Astrocyte of the cerebellum (primary cell): ENCODE measurements around the gene NAA38.

Experiments
- DNase-seq: peaks from one replicate; pipeline ENCODE4 v3.0.0-alpha.2; 2011; ENCODE audit warnings: low read depth
- H3K4me3 ChIP-seq: 2 replicates; pipeline ENCODE4 v1.5.1; 2011; ENCODE audit warnings: mild to moderate bottlenecking, low read depth, low read length, moderate library complexity
- in situ Hi-C: cut with HindIII; loops from 2 replicates; pipeline ENCODE4 v1.10.0; 2017; ENCODE audit warnings: low sequenced_read_pairs
- TF ChIP-seq, protein P1 (sequence below): IDR thresholded peaks from 2 replicates; pipeline ENCODE4 v1.5.1; 2012; ENCODE audit warnings: low read length, low read depth, moderate library complexity, mild to moderate bottlenecking; ENCODE audit errors: missing control alignments

The NAA38 gene

GRCh38 chr17:7833011-7833794 is 24.2 kb downstream of the NAA38 start:
- in situ Hi-C loops = no loop called here
- no peak for DNase-seq
- H3K4me3 ChIP-seq = peak overlapping the region; percentile 74
- TF ChIP-seq, protein P1, sequence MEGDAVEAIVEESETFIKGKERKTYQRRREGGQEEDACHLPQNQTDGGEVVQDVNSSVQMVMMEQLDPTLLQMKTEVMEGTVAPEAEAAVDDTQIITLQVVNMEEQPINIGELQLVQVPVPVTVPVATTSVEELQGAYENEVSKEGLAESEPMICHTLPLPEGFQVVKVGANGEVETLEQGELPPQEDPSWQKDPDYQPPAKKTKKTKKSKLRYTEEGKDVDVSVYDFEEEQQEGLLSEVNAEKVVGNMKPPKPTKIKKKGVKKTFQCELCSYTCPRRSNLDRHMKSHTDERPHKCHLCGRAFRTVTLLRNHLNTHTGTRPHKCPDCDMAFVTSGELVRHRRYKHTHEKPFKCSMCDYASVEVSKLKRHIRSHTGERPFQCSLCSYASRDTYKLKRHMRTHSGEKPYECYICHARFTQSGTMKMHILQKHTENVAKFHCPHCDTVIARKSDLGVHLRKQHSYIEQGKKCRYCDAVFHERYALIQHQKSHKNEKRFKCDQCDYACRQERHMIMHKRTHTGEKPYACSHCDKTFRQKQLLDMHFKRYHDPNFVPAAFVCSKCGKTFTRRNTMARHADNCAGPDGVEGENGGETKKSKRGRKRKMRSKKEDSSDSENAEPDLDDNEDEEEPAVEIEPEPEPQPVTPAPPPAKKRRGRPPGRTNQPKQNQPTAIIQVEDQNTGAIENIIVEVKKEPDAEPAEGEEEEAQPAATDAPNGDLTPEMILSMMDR = no peak

DNA sequence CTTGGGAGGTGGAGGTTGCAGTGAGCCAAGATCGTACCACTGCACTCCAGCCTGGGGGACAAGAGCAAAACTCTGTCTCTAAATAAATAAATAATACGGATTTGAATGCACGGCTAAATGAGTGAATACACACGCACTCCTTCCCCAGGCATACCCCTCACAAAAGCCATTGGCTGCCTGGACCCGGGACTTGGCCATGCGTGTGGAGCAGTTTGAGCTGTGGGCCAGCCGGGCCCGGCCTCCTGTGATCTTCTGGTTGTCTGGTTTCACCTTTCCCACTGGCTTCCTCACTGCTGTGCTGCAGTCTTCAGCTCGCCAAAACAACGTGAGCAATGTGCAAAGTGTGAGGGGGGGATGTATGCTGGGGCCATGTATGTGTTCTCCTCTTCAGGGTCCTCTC is 24.9 kb downstream of the NAA38 start:
- DNase-seq = no peak
- in situ Hi-C loops = no loop called here
- TF ChIP-seq, protein P1 = no peak
- H3K4me3 ChIP-seq = no peak overlapping the region

- DNase-seq = no peak
- in situ Hi-C loops = no loop called here
- H3K4me3 ChIP-seq = no peak overlapping the region
- TF ChIP-seq, protein P1 = no peak
Measured at GRCh38 chr17:7831233-7831632, 26.1 kb downstream of the NAA38 start.

DNA sequence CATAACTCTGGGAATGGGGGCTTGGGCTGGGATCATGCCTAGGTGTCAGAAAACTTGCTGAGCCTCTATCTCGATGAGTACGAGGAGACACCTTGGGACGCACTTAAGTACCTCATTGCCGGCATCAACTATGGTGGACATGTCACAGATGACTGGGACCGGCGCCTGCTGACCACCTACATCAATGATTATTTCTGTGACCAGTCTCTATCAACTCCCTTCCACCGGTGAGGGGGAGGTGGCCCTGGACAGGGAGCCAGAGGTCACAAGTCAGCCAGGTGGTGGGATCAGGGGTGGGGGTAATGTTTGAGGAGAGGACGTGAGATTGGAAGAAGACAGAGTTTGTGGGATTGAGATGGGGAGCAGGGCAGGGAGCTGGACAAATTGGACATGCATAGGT is 26.7 kb downstream of the NAA38 start:
- DNase-seq = no peak
- H3K4me3 ChIP-seq = no peak overlapping the region
- TF ChIP-seq, protein P1 = no peak
- in situ Hi-C loops = no loop called here

GRCh38 chr17:7825206-7825990 is 32.0 kb downstream of the NAA38 start:
- in situ Hi-C loops = no loop called here
- TF ChIP-seq, protein P1 = no peak
- DNase-seq = no peak
- H3K4me3 ChIP-seq = no peak overlapping the region

DNA sequence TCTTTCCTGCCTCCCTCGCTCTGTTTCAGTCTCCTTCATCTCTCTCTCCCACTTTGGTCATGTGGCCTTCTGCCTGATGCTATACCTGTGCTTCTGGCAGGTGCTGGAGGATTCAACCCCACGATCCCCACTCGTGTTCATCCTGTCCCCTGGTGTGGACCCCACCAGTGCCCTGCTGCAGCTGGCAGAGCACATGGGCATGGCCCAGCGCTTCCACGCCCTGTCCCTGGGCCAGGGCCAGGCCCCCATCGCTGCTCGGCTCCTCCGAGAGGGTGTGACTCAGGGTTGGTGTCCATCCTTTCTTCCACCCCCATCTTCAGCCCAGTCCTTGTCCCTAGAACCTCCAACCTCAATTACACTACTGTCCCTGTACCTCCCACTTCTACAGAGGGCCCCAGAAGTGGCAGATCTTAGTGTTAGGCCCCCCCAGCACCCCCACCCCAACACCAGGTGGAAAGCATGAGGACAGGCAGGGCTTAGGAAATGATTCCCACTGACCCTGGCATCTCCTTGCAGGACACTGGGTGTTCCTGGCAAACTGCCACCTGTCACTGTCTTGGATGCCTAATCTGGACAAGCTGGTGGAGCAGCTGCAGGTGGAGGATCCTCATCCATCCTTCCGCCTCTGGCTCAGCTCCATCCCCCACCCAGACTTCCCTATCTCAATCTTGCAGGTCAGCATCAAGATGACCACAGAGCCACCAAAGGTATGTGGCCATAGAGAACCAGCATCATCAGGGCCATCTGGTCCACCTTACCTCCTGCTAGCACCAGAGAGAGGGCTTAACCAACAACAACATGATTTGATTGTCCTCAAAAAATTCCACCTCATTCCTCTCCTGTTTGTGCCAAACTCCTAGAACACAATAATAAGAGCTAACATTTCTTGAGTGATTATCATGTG is 33.1 kb downstream of the NAA38 start:
- no peak overlapping the region for H3K4me3 ChIP-seq
- in situ Hi-C loops = no loop called here
- TF ChIP-seq, protein P1 = no peak
- DNase-seq = no peak
